Esophagus muscularis mucosa (tissue), 4 donors: ENCODE measurements around the gene CD96.

Experiments used
- CTCF ChIP-seq, 3 experiments: fragments of 200-600 bp in 2 of 3; fragments of 450-650 bp in 1 of 3; sonication (generic) in 2 of 3; IDR thresholded peaks; one replicate each; pipeline ENCODE4 v1.5.1; 2017 to 2019; ENCODE audit warnings: antibody characterized with exemption in 3 of 3, mild to moderate bottlenecking in 2 of 3, moderate library complexity in 1 of 3
- EP300 ChIP-seq: sonication (generic); formaldehyde crosslinking; IDR thresholded peaks from one replicate; pipeline ENCODE4 v1.6.1; 2017; ENCODE audit warnings: antibody characterized with exemption
- POLR2AphosphoS5 ChIP-seq, 2 donors: sonication (generic); formaldehyde crosslinking; IDR thresholded peaks; one replicate each; pipeline ENCODE4 v1.6.1; 2017; ENCODE audit warnings: antibody characterized with exemption in 2 of 2

GRCh38 chr3:111677007-111677392, 135.0 kb downstream of the CD96 start:
- TF ChIP-seq CTCF (IDR thresholded peaks at IDR 0.05) (no peak), POLR2AphosphoS5 (IDR thresholded peaks at IDR 0.05) (no peak), EP300 (no peak)
